Tibial nerve (tissue), 4 donors: Measurements from ENCODE around the gene DPYSL4. TPM values are rescaled to one million over a fixed set of nuclear protein-coding genes. Genes with fewer than 3 reads are reported as not detected.

ENCODE experiments used
- DNase-seq, 2 donors: peaks; one replicate each; pipeline ENCODE4 v3.0.0-alpha.2; 2019; ENCODE audit warnings: low spot score in 2 of 2
- H3K27ac ChIP-seq, 4 donors: fragments of 200-600 bp; sonication (generic) in 3 of 4; one replicate each; pipeline ENCODE4 v1.5.1; 2017 to 2019; ENCODE audit warnings: mild to moderate bottlenecking in 1 of 4
- H3K27me3 ChIP-seq, 2 donors: fragments of 200-600 bp; sonication (generic) in 1 of 2; one replicate each; pipeline versions ENCODE4 v1.5.1 to v1.6.0; 2017 to 2019
- H3K36me3 ChIP-seq, 3 donors: fragments of 200-600 bp; sonication (generic); one replicate each; pipeline ENCODE4 v1.5.1; 2018 to 2019
- H3K4me1 ChIP-seq, 4 donors: fragments of 200-600 bp; sonication (generic) in 3 of 4; one replicate each; pipeline ENCODE4 v1.5.1; 2017 to 2019
- H3K4me3 ChIP-seq, 4 donors: fragments of 200-600 bp; sonication (generic) in 3 of 4; one replicate each; pipeline ENCODE4 v1.5.1; 2017 to 2019; ENCODE audit warnings: mild to moderate bottlenecking in 1 of 4, moderate library complexity in 1 of 4
- H3K9me3 ChIP-seq, 4 donors: fragments of 200-600 bp; sonication (generic) in 3 of 4; one replicate each; pipeline ENCODE4 v1.5.1; 2017 to 2019
- CTCF ChIP-seq, 5 experiments: fragments of 200-600 bp in 3 of 5; fragments of 450-650 bp in 2 of 5; sonication (generic) in 3 of 5; IDR thresholded peaks; one replicate each; pipeline ENCODE4 v1.5.1; 2016 to 2019; ENCODE audit warnings: antibody characterized with exemption in 5 of 5, mild to moderate bottlenecking in 3 of 5, moderate library complexity in 2 of 5
- EP300 ChIP-seq, 2 donors: sonication (generic); formaldehyde crosslinking; IDR thresholded peaks; one replicate each; pipeline ENCODE4 v1.6.1; 2017; ENCODE audit warnings: antibody characterized with exemption in 2 of 2, mild to moderate bottlenecking in 1 of 2
- POLR2A ChIP-seq, 2 donors: fragments of 450-650 bp; IDR thresholded peaks; one replicate each; pipeline ENCODE4 v1.6.1; 2017; ENCODE audit warnings: antibody characterized with exemption in 2 of 2, mild to moderate bottlenecking in 2 of 2, moderate library complexity in 2 of 2
- WGBS, 2 donors: methylation state at CpG; one replicate each; pipeline ENCODE4 v1.1.5; 2018; 5-methylcytosine and 5-hydroxymethylcytosine counted together
- total RNA-seq, 4 donors: library from RNA; depleted of rRNA; stranded (reverse); fragments of >200 nt; gene quantifications; one replicate each; pipeline ENCODE4 v1.1.0, GENCODE V29; 2016

The DPYSL4 gene
- 1 to 10 TPM in 2 of 4 donors, under 1 TPM in 2; 0.21 to 3.1 (median 1.4) TPM for total RNA-seq

DNA sequence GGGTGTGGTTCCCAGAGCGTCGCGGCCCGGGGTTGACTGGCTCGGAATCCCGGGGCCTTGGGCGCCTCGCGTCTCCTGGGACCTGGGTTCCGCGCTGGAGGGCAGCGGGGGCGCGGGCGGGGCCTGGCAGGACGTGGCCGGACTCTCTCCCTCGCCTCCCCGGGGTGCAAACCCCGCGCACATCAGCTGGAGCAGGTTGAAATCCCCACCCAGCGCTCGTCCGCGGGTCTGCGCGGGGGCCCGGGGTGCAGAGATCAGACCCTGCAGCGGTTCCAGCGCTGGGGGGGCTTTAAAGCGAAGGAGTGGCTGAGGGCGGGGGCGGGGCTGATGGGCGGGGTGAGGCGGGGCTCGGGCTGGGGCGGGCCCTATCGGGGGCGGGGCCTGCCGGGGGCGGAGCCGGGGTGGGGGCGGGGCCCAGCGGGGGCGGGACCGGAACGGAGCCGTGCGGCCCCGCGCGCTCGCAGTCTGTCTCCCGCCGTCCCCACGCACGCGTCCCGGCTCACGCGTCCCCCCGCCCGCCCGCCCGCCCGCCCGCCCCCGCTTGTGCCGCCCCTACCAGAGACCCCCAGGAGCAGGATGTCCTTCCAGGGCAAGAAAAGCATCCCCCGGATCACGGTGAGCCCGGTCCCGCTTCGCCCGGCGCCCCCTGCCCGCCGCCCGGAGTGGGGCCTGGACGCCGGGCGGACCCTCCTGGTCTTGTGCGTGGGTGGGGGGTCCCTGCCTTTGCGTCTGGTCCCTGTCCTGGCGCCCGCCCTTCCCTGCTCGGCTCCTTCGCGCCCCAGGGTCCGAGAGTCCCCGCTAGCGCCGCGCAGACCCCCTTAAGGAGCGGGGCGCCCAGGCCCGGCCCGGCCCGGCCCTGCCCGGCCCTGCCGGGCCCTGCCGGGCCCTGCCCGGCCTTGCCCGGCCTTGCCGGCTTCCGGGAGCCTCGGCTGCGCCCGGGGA is at the start of gene DPYSL4:
Gene DPYSL4 (plus strand): TSS at position 461 of the 942 bp plus-strand sequence. CDS start 116 bp downstream, at position 577.
- no peak for DNase-seq
- no peaks in the 10 kb centered on the region for H3K9me3 ChIP-seq
- TF ChIP-seq CTCF (IDR thresholded peaks at IDR 0.05): no peak
- no peak for TF ChIP-seq EP300 (IDR thresholded peaks at IDR 0.05)
- no peak for TF ChIP-seq POLR2A (IDR thresholded peaks at IDR 0.05)
- H3K36me3 ChIP-seq: no peaks in the 10 kb centered on the region
- H3K27ac ChIP-seq: no peak within 1 kb of the TSS
- peaks cover 0 to 33% (median 15%) of the 10 kb centered on the region in 4 donors for H3K4me1 ChIP-seq
- H3K27me3 ChIP-seq: peaks cover 0 to 76% of the 10 kb centered on the region in 2 donors
- H3K4me3 ChIP-seq: peak within 1 kb of the TSS; percentile 9 to 46 (median 22)
- 0% methylated on average over 9 of the region's 109 CpGs; no CpG with 5 or more reads in 1 of the 2 donors for WGBS, 2 donors

DNA sequence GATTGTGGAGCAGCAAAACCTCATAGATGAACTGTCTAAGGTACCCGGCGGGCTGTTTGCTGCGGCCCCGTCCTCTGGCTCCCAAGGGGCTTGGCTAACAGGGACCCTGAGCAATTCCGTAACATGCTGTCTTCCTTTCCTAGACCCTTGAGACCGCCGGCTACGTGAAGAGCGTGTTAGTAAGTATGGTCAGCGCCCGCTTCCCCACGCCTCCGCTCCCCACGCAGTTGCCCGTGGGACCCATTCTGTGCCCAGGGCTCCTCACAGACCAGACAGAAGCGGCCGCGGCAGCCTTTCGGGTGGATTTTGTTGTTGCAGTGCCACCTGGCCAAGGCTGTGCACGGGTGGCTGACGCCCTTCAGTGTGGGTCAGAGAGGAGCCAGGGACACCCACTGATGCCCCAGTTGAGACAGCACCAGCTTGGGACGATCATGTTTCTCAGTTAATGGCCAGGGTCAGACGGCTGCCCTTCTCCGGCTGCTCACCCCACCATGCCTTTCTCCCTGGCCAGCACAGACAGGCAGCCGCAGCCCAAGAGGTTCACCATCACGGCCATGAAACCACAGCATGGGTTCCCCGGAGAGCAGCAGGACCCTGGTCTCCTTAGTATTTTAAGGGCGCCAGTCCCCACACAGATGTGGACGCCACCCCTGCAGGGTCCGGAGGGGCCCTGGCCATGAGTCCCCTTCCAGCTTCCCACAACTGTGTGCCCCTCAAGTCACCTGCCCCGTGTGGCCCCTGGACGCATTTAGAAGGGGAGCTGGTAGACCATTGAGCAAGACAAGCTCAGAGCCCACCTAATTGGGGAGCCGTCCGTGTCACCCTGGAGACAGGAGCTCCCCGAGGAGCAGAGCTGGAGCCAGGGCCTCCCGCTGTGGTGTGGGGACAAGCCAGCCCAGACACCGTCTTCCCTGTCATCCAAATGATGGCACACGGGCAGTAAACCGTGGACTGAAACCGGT is 49.4 kb upstream of the DPYSL4 start:
- Histone ChIP-seq H3K4me3 (no peak overlapping the region), H3K27ac (no peak overlapping the region), H3K36me3 (peaks cover 0 to 20% (median 0%) of the 10 kb centered on the region in 3 donors), H3K27me3 (peaks cover 0 to 28% of the 10 kb centered on the region in 2 donors), H3K9me3 (no peaks in the 10 kb centered on the region), H3K4me1 (peaks cover 0 to 4% (median 0%) of the 10 kb centered on the region in 4 donors)
- no peak for DNase-seq
- TF ChIP-seq CTCF (IDR thresholded peaks at IDR 0.05): no peak
- TF ChIP-seq POLR2A (IDR thresholded peaks at IDR 0.05): no peak
- TF ChIP-seq EP300 (IDR thresholded peaks at IDR 0.05): no peak
- 91 to 92% methylated on average over 38 to 40 of the region's 40 CpGs for WGBS, 2 donors

DNA sequence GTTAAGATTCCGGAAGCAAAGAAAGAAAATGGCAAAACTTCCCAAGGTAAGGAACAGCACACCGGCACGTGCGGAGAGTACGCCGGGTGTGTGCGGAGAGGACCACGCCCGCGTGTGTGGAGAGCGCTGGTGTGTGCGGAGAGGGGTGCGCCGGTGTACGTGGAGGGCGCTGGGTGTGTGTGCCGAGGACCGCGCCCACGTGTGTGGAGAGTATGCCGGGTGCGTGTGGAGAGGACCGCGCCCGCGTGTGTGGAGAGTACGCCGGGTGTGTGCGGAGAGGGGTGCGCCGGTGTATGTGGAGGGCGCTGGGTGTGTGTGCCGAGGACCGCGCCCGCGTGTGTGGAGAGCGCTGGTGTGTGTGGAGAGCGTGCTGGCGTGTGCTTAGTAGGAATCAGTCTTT is 48.6 kb upstream of the DPYSL4 start:
- 92 to 93% methylated on average over 40 of the region's 40 CpGs for WGBS, 2 donors
- no peaks in the 10 kb centered on the region for H3K9me3 ChIP-seq
- no peak overlapping the region for H3K27ac ChIP-seq
- TF ChIP-seq EP300 (IDR thresholded peaks at IDR 0.05) (no peak), POLR2A (IDR thresholded peaks at IDR 0.05) (no peak), CTCF (IDR thresholded peaks at IDR 0.05) (no peak)
- H3K4me1 ChIP-seq: peaks cover 0 to 11% (median 0%) of the 10 kb centered on the region in 4 donors
- H3K36me3 ChIP-seq: peaks cover 0 to 20% (median 0%) of the 10 kb centered on the region in 3 donors
- no peak overlapping the region for H3K4me3 ChIP-seq
- peaks cover 0 to 28% of the 10 kb centered on the region in 2 donors for H3K27me3 ChIP-seq
- no peak for DNase-seq

- no peak for TF ChIP-seq EP300 (IDR thresholded peaks at IDR 0.05)
- no peak for TF ChIP-seq POLR2A (IDR thresholded peaks at IDR 0.05)
- no peak for TF ChIP-seq CTCF (IDR thresholded peaks at IDR 0.05)
- DNase-seq: no peak
- H3K27ac ChIP-seq: no peak overlapping the region
- H3K4me3 ChIP-seq: no peak overlapping the region
- H3K36me3 ChIP-seq: peaks cover 0 to 20% (median 0%) of the 10 kb centered on the region in 3 donors
- H3K27me3 ChIP-seq: peaks cover 0 to 25% of the 10 kb centered on the region in 2 donors
- WGBS, 2 donors: 76 to 81% methylated on average over 12 of the region's 12 CpGs
- H3K4me1 ChIP-seq: peaks cover 0 to 11% (median 0%) of the 10 kb centered on the region in 4 donors
- H3K9me3 ChIP-seq: no peaks in the 10 kb centered on the region
Measured at GRCh38 chr10:132138596-132138995, 48.2 kb upstream of the DPYSL4 start.
